Measurements from ENCODE around the gene AKAP13. TPM values are rescaled to one million over a fixed set of nuclear protein-coding genes. Genes with fewer than 3 reads are reported as not detected.

AKAP13 gene
- total RNA-seq, 4 donors from 2014 or later = 105 to 167 (median 129) TPM

DNA sequence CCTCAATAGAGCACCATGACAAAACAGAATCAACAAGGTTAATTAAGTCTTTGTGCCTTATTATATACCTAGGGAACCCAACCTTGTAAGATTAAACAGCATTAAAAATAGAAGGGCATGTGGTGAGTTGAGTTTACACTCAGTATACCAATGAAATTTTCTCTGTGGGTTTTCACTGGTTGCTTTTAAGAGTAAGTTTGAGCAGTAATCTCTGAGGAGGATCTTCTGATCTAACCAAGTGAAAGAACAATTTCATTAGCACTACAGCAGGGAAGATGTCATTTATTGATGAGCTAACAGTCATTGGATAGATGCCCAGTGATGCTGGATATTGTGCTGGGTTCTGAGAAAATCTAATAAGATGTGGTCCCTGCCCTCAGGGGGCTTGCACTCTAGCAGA lies 26.9 kb upstream of the AKAP13 start:
- no peak for DNase-seq (ENCODE audit: low spot score in 2 of 2)
- intact Hi-C loops (cut with DNase I; ENCODE audit: low total_unique reads) = no loop called here
- H3K4me3 ChIP-seq (ENCODE audit: low read depth, poor library complexity, severe bottlenecking) = no peak overlapping the region
- no peak for TF ChIP-seq CTCF (IDR thresholded peaks at IDR 0.05)
- TF ChIP-seq POLR2A (IDR thresholded peaks at IDR 0.05) = no peak

- no peak for DNase-seq (ENCODE audit: low spot score in 2 of 2)
- intact Hi-C loops (cut with DNase I; ENCODE audit: low total_unique reads) = no loop called here
- TF ChIP-seq CTCF (IDR thresholded peaks at IDR 0.05) (no peak), POLR2A (IDR thresholded peaks at IDR 0.05) (no peak)
- 38 to 49% methylated on average over 4 of the region's 4 CpGs for WGBS, 2 donors
- no peak overlapping the region for H3K4me3 ChIP-seq (ENCODE audit: low read depth, poor library complexity, severe bottlenecking)
Measured at GRCh38 chr15:85354461-85354860, 25.9 kb upstream of the AKAP13 start.

DNA sequence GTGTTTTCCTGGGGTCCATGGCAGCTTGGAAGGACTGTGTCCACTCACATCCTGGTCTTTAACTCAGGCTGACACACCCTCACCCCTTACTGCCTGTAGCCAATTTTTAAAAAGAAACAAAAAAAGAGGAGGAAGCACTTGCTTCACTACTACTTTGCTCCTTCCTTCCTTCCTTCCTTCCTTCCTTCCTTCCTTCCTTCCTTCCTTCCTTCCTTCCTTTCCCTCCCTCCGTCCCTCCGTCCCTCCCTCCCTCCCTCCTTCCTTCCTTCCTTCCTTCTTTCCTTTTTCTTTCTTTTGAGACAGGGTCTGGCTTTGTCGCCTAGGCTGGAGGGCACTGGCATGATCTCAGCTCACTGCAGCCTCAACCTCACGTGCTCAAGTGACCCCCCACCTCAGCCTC lies 25.5 kb upstream of the AKAP13 start:
- no peak for DNase-seq (ENCODE audit: low spot score in 2 of 2)
- intact Hi-C loops (cut with DNase I; ENCODE audit: low total_unique reads) = no loop called here
- TF ChIP-seq POLR2A (IDR thresholded peaks at IDR 0.05) (no peak), CTCF (IDR thresholded peaks at IDR 0.05) (no peak)
- no peak overlapping the region for H3K4me3 ChIP-seq (ENCODE audit: low read depth, poor library complexity, severe bottlenecking)
- 72 to 77% methylated on average over 4 of the region's 4 CpGs for WGBS, 2 donors

DNA sequence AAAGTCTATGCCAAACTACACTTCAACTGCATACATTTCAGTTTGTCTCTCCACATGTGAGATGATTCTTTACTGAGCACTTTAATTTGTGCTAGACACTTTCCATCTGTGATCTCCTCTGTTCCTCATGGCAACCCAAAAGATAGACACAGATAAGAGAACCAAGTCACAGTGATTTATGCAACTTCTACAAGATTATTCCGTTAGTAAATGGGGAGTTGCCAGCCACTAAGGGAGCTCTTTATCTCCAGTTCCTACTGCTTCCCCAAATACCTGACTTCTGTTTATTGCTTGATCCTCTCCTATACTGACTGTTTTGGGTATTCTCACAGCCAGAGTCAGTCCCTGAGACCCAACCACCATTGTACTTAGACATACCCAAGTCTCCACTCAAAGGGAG lies 24.1 kb upstream of the AKAP13 start:
- DNase-seq (ENCODE audit: low spot score in 2 of 2) = no peak
- H3K4me3 ChIP-seq (ENCODE audit: low read depth, poor library complexity, severe bottlenecking) = no peak overlapping the region
- TF ChIP-seq POLR2A (IDR thresholded peaks at IDR 0.05) (no peak), CTCF (IDR thresholded peaks at IDR 0.05) (no peak)
- WGBS, 2 donors = 38 to 52% methylated on average over 1 of the region's 1 CpG
- intact Hi-C loops (cut with DNase I; ENCODE audit: low total_unique reads) = no loop called here

- intact Hi-C loops (cut with DNase I; ENCODE audit: low total_unique reads) = no loop called here
- TF ChIP-seq CTCF (IDR thresholded peaks at IDR 0.05) = no peak
- no peak for TF ChIP-seq POLR2A (IDR thresholded peaks at IDR 0.05)
- WGBS, 2 donors = 88 to 89% methylated on average over 4 of the region's 4 CpGs
- no peak for DNase-seq (ENCODE audit: low spot score in 2 of 2)
- H3K4me3 ChIP-seq (ENCODE audit: low read depth, poor library complexity, severe bottlenecking) = no peak overlapping the region
Measured at GRCh38 chr15:85361323-85361722, 19.1 kb upstream of the AKAP13 start.

DNA sequence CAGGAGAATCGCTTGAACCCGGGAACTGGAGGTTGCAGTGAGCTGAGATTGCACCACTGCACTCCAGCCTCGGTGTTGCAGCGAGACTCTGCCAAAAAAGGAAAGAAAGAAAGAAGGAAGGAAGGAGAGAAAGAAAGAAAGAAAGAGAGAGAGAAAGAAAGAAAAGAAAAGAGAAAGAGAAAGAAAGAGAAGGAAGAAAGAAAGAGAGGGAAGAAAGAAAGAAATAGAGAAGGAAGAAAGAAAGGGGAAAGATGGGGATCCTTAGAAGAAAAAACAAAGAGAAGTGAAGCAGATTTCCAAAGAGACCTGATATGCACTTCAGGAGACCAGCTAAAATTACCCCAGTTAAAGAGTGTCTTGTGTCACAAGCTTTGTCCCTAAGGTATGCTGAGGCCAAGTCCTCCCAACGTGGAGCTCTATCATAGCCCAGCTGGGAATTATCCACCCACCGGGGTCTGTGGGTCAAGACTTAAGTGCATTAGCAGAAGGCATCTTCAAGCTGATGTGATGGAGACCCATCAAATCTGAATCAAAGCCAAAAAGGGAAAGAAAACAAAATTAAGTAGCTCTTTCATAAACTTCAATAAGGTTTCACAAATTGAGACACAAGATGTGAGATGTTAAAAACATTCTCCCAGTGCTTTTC lies 17.8 kb upstream of the AKAP13 start:
- TF ChIP-seq CTCF (IDR thresholded peaks at IDR 0.05) (no peak), POLR2A (IDR thresholded peaks at IDR 0.05) (no peak)
- intact Hi-C loops (cut with DNase I; ENCODE audit: low total_unique reads) = no loop called here
- 89 to 90% methylated on average over 6 of the region's 6 CpGs for WGBS, 2 donors
- no peak for DNase-seq (ENCODE audit: low spot score in 2 of 2)
- H3K4me3 ChIP-seq (ENCODE audit: low read depth, poor library complexity, severe bottlenecking) = no peak overlapping the region
